CD4-positive, CD25-positive, alpha-beta regulatory T cell (primary cell): ENCODE data around the gene CDC42EP1. TPM values are rescaled to one million over a fixed set of nuclear protein-coding genes. Genes with fewer than 3 reads are reported as not detected.

ENCODE experiments used
- ATAC-seq, 2 donors: fragments of 150-1000 bp; cut with Tn5 transposase; one replicate each; pipeline ENCODE4 v1.10.0; 2021; ENCODE audit warnings: low read depth in 2 of 2, moderate number of reproducible peaks in 2 of 2, moderate library complexity in 1 of 2
- DNase-seq, 3 donors: peaks; one replicate each; pipeline versions ENCODE4 v3.0.0 to v3.0.0-alpha.2; 2012 to 2022; ENCODE audit warnings: mixed read lengths in 1 of 3
- H3K27ac ChIP-seq: one replicate; pipeline ENCODE4 v1.7.0; 2013; ENCODE audit warnings: mild to moderate bottlenecking, low read length; ENCODE audit not compliant: insufficient read depth, poor library complexity, severe bottlenecking
- H3K27me3 ChIP-seq: one replicate; pipeline ENCODE4 v1.7.0; 2013; ENCODE audit warnings: low read length; ENCODE audit not compliant: control insufficient read depth, insufficient read depth
- H3K36me3 ChIP-seq: one replicate; pipeline ENCODE4 v1.7.0; 2013; ENCODE audit warnings: mild to moderate bottlenecking, low read length, moderate library complexity; ENCODE audit not compliant: control insufficient read depth, insufficient read depth
- H3K4me1 ChIP-seq: 2 replicates; pipeline ENCODE4 v1.7.0; 2013; ENCODE audit warnings: mild to moderate bottlenecking, low read length; ENCODE audit not compliant: insufficient read depth, control insufficient read depth, poor library complexity, severe bottlenecking
- H3K4me3 ChIP-seq: one replicate; pipeline ENCODE4 v1.7.0; 2013; ENCODE audit warnings: low read depth, mild to moderate bottlenecking, low read length, moderate library complexity
- H3K9me3 ChIP-seq, 2 experiments: 1 replicate in 1 of 2; 2 replicates in 1 of 2; pipeline ENCODE4 v1.7.0; 2013; ENCODE audit warnings: low read length in 2 of 2, mild to moderate bottlenecking in 1 of 2, moderate library complexity in 1 of 2; ENCODE audit not compliant: control insufficient read depth in 2 of 2
- H3K27ac Mint-ChIP-seq, 3 donors: one replicate each; pipeline ENCODE4 v1.8.0; 2020 to 2022; ENCODE audit warnings: mild to moderate bottlenecking in 3 of 3, mixed read lengths in 3 of 3, moderate library complexity in 2 of 3
- H3K27me3 Mint-ChIP-seq: one replicate; pipeline ENCODE4 v1.8.0; 2022; ENCODE audit warnings: mild to moderate bottlenecking, mixed read lengths
- H3K36me3 Mint-ChIP-seq: one replicate; pipeline ENCODE4 v1.8.0; 2020; ENCODE audit warnings: mixed read lengths
- H3K4me1 Mint-ChIP-seq, 4 donors: one replicate each; pipeline ENCODE4 v1.8.0; 2020 to 2022; ENCODE audit warnings: mixed read lengths in 4 of 4, mild to moderate bottlenecking in 1 of 4
- H3K4me3 Mint-ChIP-seq, 4 donors: one replicate each; pipeline ENCODE4 v1.8.0; 2020 to 2022; ENCODE audit warnings: mild to moderate bottlenecking in 4 of 4, mixed read lengths in 4 of 4, moderate library complexity in 3 of 4
- H3K9me3 Mint-ChIP-seq, 7 donors: one replicate each; pipeline ENCODE4 v1.8.0; 2020 to 2022; ENCODE audit warnings: mixed read lengths in 7 of 7, mild to moderate bottlenecking in 3 of 7, moderate library complexity in 2 of 7
- polyA plus RNA-seq, 4 donors: library from polyadenylated mRNA; unstranded; fragments of 300-500 nt; fragmentation: Illumina TruSeq; gene quantifications; one replicate each; pipeline ENCODE4 v1.2.3, GENCODE V29; 2021
- total RNA-seq: library from RNA; stranded (reverse); gene quantifications from one replicate; pipeline ENCODE4 v1.2.3, GENCODE V29; 2022

Gene CDC42EP1
- total and polyA plus RNA-seq, 5 donors from 2014 or later = not detected

- Histone ChIP-seq H3K36me3 (peaks cover 29% of the 10 kb centered on the region), H3K4me3 (no peak overlapping the region), H3K27me3 (no peaks in the 10 kb centered on the region), H3K27ac (no peak overlapping the region), H3K9me3 (no peaks in the 10 kb centered on the region), H3K4me1 (no peaks in the 10 kb centered on the region)
- Mint-ChIP-seq H3K9me3 (no peaks in the 10 kb centered on the region), H3K36me3 (peaks cover 4% of the 10 kb centered on the region), H3K4me1 (peaks cover 0 to 2% (median under 1%) of the 10 kb centered on the region in 4 donors), H3K27me3 (no peaks in the 10 kb centered on the region), H3K27ac (no peak overlapping the region), H3K4me3 (peak overlapping the region in 1 of 4 donors; percentile 35)
- no peak for ATAC-seq
- DNase-seq = no peak
These were observed 57.2 kb downstream of the CDC42EP1 start for GRCh38 chr22:37617431-37617830.

- no peak for ATAC-seq
- H3K9me3 ChIP-seq = no peaks in the 10 kb centered on the region
- Mint-ChIP-seq H3K27me3 (no peaks in the 10 kb centered on the region), H3K4me1 (peaks cover 0 to 5% (median 1%) of the 10 kb centered on the region in 4 donors), H3K36me3 (peaks cover 4% of the 10 kb centered on the region), H3K4me3 (no peak overlapping the region), H3K27ac (no peak overlapping the region), H3K9me3 (no peaks in the 10 kb centered on the region)
- no peak overlapping the region for H3K27ac ChIP-seq
- no peaks in the 10 kb centered on the region for H3K27me3 ChIP-seq
- peaks cover 29% of the 10 kb centered on the region for H3K36me3 ChIP-seq
- H3K4me1 ChIP-seq = peaks cover under 1% of the 10 kb centered on the region
- no peak overlapping the region for H3K4me3 ChIP-seq
- DNase-seq = no peak
These were observed 57.9 kb downstream of the CDC42EP1 start for GRCh38 chr22:37618072-37618656.

GRCh38 chr22:37618674-37619073, 58.4 kb downstream of the CDC42EP1 start:
- Histone ChIP-seq H3K4me3 (no peak overlapping the region), H3K36me3 (peaks cover 29% of the 10 kb centered on the region), H3K27ac (no peak overlapping the region), H3K9me3 (no peaks in the 10 kb centered on the region), H3K27me3 (no peaks in the 10 kb centered on the region), H3K4me1 (peaks cover 6% of the 10 kb centered on the region)
- Mint-ChIP-seq H3K9me3 (no peaks in the 10 kb centered on the region), H3K4me1 (peaks cover 0 to 7% (median 3%) of the 10 kb centered on the region in 4 donors), H3K36me3 (peaks cover 6% of the 10 kb centered on the region), H3K4me3 (no peak overlapping the region), H3K27ac (peak overlapping the region in 1 of 3 donors; percentile 61), H3K27me3 (no peaks in the 10 kb centered on the region)
- no peak for ATAC-seq
- DNase-seq = no peak

Other genes starting within 250 kb of the CDC42EP1 start
- 0.44 TPM for gene ELFN2, start 133.0 kb upstream of the CDC42EP1 start, total RNA-seq
- not detected for gene ELFN2, start 133.0 kb upstream of the CDC42EP1 start, polyA plus RNA-seq
- gene MFNG, start 74.1 kb upstream of the CDC42EP1 start, total RNA-seq = 148 TPM
- 100 to 1,000 TPM; 323 to 340 (median 327) TPM for gene MFNG, start 74.1 kb upstream of the CDC42EP1 start, polyA plus RNA-seq
- not detected for gene CARD10, start 41.1 kb upstream of the CDC42EP1 start, total RNA-seq
- gene CARD10, start 41.1 kb upstream of the CDC42EP1 start, polyA plus RNA-seq = not detected
- gene LGALS2, start 19.6 kb downstream of the CDC42EP1 start, total RNA-seq = not detected
- gene LGALS2, start 19.6 kb downstream of the CDC42EP1 start, polyA plus RNA-seq = under 1 TPM in 2 of 4 donors, not detected in 2; 0.41 to 0.49 TPM
- gene GGA1, start 48.4 kb downstream of the CDC42EP1 start, total RNA-seq = 69.7 TPM
- 10 to 100 TPM; 14.0 to 19.8 (median 16.8) TPM for gene GGA1, start 48.4 kb downstream of the CDC42EP1 start, polyA plus RNA-seq
- 126 TPM for gene SH3BP1, start 79.2 kb downstream of the CDC42EP1 start, total RNA-seq
- gene SH3BP1, start 79.2 kb downstream of the CDC42EP1 start, polyA plus RNA-seq = 10 to 100 TPM; 10.1 to 17.8 (median 16.2) TPM
- 2.0 TPM for gene PDXP, start 98.2 kb downstream of the CDC42EP1 start, total RNA-seq
- 1 to 10 TPM; 1.1 to 5.8 (median 3.4) TPM for gene PDXP, start 98.2 kb downstream of the CDC42EP1 start, polyA plus RNA-seq
- 209 TPM for gene LGALS1, start 115.2 kb downstream of the CDC42EP1 start, total RNA-seq
- gene LGALS1, start 115.2 kb downstream of the CDC42EP1 start, polyA plus RNA-seq = 100 to 1,000 TPM; 321 to 829 (median 545) TPM
- 38.2 TPM for gene NOL12, start 125.9 kb downstream of the CDC42EP1 start, total RNA-seq
- gene NOL12, start 125.9 kb downstream of the CDC42EP1 start, polyA plus RNA-seq = 10 to 100 TPM; 33.7 to 46.9 (median 41.2) TPM
- 24.8 TPM for gene TRIOBP, start 136.6 kb downstream of the CDC42EP1 start, total RNA-seq
- 10 to 100 TPM; 10.9 to 19.2 (median 13.1) TPM for gene TRIOBP, start 136.6 kb downstream of the CDC42EP1 start, polyA plus RNA-seq
- gene GCAT, start 247.5 kb downstream of the CDC42EP1 start, total RNA-seq = 0.72 TPM
- gene GCAT, start 247.5 kb downstream of the CDC42EP1 start, polyA plus RNA-seq = 1 to 10 TPM in 3 of 4 donors, under 1 TPM in 1; 0.45 to 2.0 (median 1.4) TPM